ENCODE measurements around the gene FOXQ1. TPM values are rescaled to one million over a fixed set of nuclear protein-coding genes. Genes with fewer than 3 reads are reported as not detected.

Gene FOXQ1
- total and polyA plus RNA-seq, 9 of the 15 experiments (the other 6 are each of a cell fraction or from before 2014, with no cell fraction given), result not detected

DNA sequence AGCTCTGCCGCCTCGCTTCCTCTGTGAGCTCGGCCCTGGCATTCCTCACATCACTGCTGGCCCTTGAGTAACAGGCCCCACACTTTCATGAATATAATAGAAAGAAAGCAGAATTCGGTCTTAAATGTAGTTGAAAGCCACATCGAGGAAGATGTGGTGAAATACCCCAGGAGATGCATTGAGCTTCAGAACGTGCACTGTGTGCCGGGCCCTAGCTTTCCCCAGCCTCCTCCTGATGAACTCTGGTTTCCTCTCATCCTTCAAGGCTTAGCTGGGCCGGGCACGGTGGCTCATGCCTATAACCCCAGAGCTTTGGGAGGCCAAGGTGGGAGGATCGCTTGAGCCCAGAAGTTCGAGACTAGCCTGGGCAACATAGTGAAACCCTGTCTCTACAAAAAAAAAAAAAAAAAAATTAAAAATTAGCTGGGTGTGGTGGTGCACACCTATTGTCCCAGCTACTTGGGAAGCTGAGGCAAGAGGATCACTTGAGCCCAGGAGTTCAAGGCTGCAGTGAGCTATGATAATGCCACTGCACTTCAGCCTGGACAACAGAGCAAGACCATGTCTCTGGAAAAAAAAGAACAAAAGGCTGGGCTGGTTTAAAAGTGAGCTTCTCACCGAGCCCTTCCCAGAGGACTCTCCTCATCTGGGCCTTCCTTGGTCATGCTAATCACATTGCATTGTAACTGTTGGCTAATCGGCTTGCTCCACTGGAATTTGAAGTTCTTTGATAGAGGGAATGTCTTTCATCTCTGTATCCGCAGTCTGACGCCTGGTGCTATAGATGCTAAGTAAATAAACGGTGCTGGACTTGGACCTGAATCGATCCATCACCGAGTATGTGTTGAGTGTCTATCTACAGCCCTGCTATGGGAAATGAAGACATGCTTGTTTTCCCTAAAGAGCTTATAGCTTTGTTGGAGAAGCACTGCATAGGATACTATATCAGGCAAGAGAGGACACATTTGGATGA, 43.8 kb upstream of the FOXQ1 start:
- Histone ChIP-seq H3K36me3 (ENCODE audit: control insufficient read depth, insufficient read depth, low read length) (no peaks in the 10 kb centered on the region), H3K4me3 (no peak overlapping the region), H2AFZ (ENCODE audit: low read depth, low read length) (no peak overlapping the region), H3K4me2 (ENCODE audit: insufficient read depth, low read length) (no peak overlapping the region), H3K27me3 (ENCODE audit: control insufficient read depth in 2 of 2, insufficient read depth in 2 of 2, low read length in 2 of 2) (peaks cover 0 to 14% of the 10 kb centered on the region in 2 experiments; a peak in 1 of 5 replicates), H3K9me3 (replicated peaks; ENCODE audit: control insufficient read depth, insufficient read depth, low read depth, low read length) (no peaks in the 10 kb centered on the region), H3K79me2 (ENCODE audit: control insufficient read depth, insufficient read depth, low read length) (no peaks in the 10 kb centered on the region), H3K9ac (ENCODE audit: insufficient read depth in 1 of 2, low read depth in 2 of 2, low read length in 2 of 2) (no peak overlapping the region), H3K27ac (ENCODE audit: extremely low read depth, low read depth, low read length) (no peak overlapping the region), H3K9me1 (ENCODE audit: control insufficient read depth, insufficient read depth, low read length) (no peaks in the 10 kb centered on the region), H3K4me1 (replicated peaks in 1 of 2; ENCODE audit: control insufficient read depth in 2 of 2, insufficient read depth in 2 of 2, low read length in 2 of 2) (no peaks in the 10 kb centered on the region), H4K20me1 (replicated peaks; ENCODE audit: control insufficient read depth, insufficient read depth, low read length) (no peaks in the 10 kb centered on the region)
- no peak for TF ChIP-seq YBX1 (IDR thresholded peaks at IDR 0.05)
- TF ChIP-seq NFXL1 (CRISPR knock-in tag; IDR thresholded peaks at IDR 0.05), result no peak
- TF ChIP-seq CEBPG (CRISPR knock-in tag; IDR thresholded peaks at IDR 0.05), result no peak
- no peak for TF ChIP-seq CEBPG (tag; conservative IDR thresholded peaks at IDR 0.05 in 1 of 2, IDR thresholded peaks at IDR 0.05 in 1 of 2)
- intact Hi-C loops (cut with micrococcal nuclease), result no loop called here
- BruUV-seq (replicated peaks), result no TSS peak
- CTCF ChIA-PET (ENCODE audit: low intra/inter-chr PET ratio), result no interaction called here
- WGBS (ENCODE audit: insufficient coverage, low coverage, missing lambda C conversion rate), result under 1% methylated on average over 18 of the region's 18 CpGs
- ATAC-seq (no peak), FAIRE-seq (no peak), DNase-seq (ENCODE audit: extremely low read depth in 1 of 4, low spot score in 3 of 4) (no peak)
- in situ Hi-C loops (cut with MboI), result no loop called here
- POLR2A ChIA-PET, result interaction anchor here (2.0 kb wide), 1 partner anchor 9 kb away, joined by 5 read pairs; no protein-coding TSS in a partner anchor

Measured in K562 (cell line).